Measurements from ENCODE around the gene FAM83B. TPM values are rescaled to one million over a fixed set of nuclear protein-coding genes. Genes with fewer than 3 reads are reported as not detected.

Gene FAM83B
- total RNA-seq, 1 donor from 2014 or later: not detected

DNA sequence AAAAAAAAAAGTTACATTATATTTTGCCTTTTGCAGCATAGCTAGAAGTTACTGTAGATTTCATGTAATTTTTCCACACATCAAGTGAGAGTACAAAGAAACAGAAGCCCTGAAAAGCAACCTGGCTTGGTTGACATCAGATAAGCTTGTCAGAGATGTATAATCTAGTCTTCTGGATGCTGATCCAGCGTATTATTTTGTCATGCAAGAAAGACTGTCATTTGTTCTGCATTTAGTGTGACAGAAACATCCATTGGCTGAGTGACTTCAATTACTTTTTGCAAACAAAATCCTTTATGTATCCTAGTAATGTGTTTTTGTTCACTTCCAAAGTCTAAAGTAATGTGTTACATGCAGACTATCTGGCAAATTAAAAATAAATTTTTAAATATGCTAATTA is 75.3 kb downstream of the FAM83B start:
- no peaks in the 10 kb centered on the region for H3K27me3 Mint-ChIP-seq (ENCODE audit: unreplicated experiment)
- no peak overlapping the region for H3K4me3 Mint-ChIP-seq (ENCODE audit: unreplicated experiment)
- H3K36me3 Mint-ChIP-seq (ENCODE audit: unreplicated experiment): no peaks in the 10 kb centered on the region
- no peak for DNase-seq
- H3K9me3 Mint-ChIP-seq (ENCODE audit: unreplicated experiment): no peaks in the 10 kb centered on the region
- no peaks in the 10 kb centered on the region for H3K4me1 Mint-ChIP-seq (ENCODE audit: low read depth, unreplicated experiment)
- H3K27ac Mint-ChIP-seq (ENCODE audit: unreplicated experiment): no peak overlapping the region
- TF ChIP-seq, protein P1, sequence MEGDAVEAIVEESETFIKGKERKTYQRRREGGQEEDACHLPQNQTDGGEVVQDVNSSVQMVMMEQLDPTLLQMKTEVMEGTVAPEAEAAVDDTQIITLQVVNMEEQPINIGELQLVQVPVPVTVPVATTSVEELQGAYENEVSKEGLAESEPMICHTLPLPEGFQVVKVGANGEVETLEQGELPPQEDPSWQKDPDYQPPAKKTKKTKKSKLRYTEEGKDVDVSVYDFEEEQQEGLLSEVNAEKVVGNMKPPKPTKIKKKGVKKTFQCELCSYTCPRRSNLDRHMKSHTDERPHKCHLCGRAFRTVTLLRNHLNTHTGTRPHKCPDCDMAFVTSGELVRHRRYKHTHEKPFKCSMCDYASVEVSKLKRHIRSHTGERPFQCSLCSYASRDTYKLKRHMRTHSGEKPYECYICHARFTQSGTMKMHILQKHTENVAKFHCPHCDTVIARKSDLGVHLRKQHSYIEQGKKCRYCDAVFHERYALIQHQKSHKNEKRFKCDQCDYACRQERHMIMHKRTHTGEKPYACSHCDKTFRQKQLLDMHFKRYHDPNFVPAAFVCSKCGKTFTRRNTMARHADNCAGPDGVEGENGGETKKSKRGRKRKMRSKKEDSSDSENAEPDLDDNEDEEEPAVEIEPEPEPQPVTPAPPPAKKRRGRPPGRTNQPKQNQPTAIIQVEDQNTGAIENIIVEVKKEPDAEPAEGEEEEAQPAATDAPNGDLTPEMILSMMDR (IDR thresholded peaks at IDR 0.05; ENCODE audit: partially characterized antibody, unreplicated experiment): no peak

DNA sequence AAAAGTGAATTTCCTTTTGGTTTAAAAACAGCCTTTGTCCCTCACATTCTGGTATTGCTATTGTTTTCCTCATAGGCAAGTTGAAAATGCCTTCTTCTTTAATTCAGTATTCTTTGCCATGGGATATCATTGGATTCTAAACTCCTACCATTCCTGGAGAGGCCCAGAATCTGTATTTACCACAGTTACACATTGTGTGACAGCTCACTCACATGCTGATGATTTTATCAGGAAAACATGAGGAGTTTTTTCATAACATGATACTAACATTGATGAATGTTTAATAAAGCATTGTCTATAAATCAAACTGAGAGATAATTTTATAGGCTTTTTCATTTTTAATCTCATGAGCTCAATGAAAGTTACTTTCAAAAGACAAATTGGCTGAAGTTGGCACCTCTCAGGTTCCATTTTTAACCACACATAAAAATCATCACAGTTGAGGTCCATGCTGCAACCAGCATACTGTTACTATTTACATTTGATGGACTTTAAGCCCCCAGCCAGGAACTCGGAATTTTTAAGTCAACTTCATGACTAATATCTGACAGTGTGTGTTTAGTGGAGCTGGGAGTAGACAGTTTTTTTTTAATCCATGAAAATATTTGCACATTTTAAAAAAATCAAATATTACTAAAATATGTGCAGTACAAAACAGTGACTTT is 82.8 kb downstream of the FAM83B start:
- Mint-ChIP-seq H3K4me1 (ENCODE audit: low read depth, unreplicated experiment) (no peaks in the 10 kb centered on the region), H3K36me3 (ENCODE audit: unreplicated experiment) (peaks cover 9% of the 10 kb centered on the region), H3K27ac (ENCODE audit: unreplicated experiment) (no peak overlapping the region), H3K9me3 (ENCODE audit: unreplicated experiment) (no peaks in the 10 kb centered on the region), H3K4me3 (ENCODE audit: unreplicated experiment) (no peak overlapping the region), H3K27me3 (ENCODE audit: unreplicated experiment) (no peaks in the 10 kb centered on the region)
- TF ChIP-seq, protein P1 (IDR thresholded peaks at IDR 0.05; ENCODE audit: partially characterized antibody, unreplicated experiment): no peak
- no peak for DNase-seq

DNA sequence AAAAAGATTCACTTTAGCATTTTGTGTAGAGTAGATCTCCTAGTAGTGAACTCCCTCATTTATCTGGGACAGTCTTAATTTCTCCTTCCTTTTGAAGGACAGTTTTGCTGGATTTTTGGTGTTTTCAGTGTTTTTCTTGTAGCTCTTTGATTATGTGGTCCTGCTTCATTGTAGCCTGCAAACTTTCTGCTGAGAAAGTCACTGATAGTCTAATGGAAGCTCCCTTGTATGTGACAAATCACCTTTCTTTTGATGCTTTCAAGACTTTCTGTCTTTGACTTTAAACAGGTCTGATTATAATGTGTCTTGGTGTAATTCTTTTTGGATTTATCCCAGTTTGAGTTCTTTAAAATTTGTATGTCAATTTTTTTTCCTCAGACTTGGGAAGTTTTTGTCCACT is 86.1 kb downstream of the FAM83B start:
- Mint-ChIP-seq H3K9me3 (ENCODE audit: unreplicated experiment) (no peaks in the 10 kb centered on the region), H3K4me1 (ENCODE audit: low read depth, unreplicated experiment) (no peaks in the 10 kb centered on the region), H3K4me3 (ENCODE audit: unreplicated experiment) (no peak overlapping the region), H3K27me3 (ENCODE audit: unreplicated experiment) (no peaks in the 10 kb centered on the region), H3K36me3 (ENCODE audit: unreplicated experiment) (peaks cover 9% of the 10 kb centered on the region), H3K27ac (ENCODE audit: unreplicated experiment) (no peak overlapping the region)
- TF ChIP-seq, protein P1 (IDR thresholded peaks at IDR 0.05; ENCODE audit: partially characterized antibody, unreplicated experiment): no peak
- DNase-seq: no peak

DNA sequence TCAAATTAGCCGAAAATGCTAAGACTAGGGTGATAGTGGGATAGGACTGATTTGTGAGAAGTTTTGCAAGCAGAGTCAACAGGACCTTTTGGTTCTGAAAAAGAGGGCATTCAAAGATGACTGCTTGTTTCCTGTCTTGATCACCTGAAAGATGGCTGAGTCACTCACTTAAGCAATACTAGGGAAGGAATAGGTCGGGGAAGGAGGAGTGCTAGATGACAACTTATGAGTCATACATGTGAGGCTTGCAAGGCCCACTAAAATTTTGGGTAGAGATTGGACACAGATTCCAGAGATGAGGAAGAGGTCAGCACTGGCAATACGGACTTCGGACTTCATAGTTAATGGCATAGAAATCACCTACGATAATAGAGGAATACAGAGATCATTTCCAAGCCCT is 89.2 kb downstream of the FAM83B start:
- Mint-ChIP-seq H3K4me1 (ENCODE audit: low read depth, unreplicated experiment) (no peaks in the 10 kb centered on the region), H3K27me3 (ENCODE audit: unreplicated experiment) (no peaks in the 10 kb centered on the region), H3K27ac (ENCODE audit: unreplicated experiment) (no peak overlapping the region), H3K4me3 (ENCODE audit: unreplicated experiment) (no peak overlapping the region), H3K9me3 (ENCODE audit: unreplicated experiment) (no peaks in the 10 kb centered on the region), H3K36me3 (ENCODE audit: unreplicated experiment) (peaks cover 9% of the 10 kb centered on the region)
- no peak for DNase-seq
- TF ChIP-seq, protein P1 (IDR thresholded peaks at IDR 0.05; ENCODE audit: partially characterized antibody, unreplicated experiment): no peak

DNA sequence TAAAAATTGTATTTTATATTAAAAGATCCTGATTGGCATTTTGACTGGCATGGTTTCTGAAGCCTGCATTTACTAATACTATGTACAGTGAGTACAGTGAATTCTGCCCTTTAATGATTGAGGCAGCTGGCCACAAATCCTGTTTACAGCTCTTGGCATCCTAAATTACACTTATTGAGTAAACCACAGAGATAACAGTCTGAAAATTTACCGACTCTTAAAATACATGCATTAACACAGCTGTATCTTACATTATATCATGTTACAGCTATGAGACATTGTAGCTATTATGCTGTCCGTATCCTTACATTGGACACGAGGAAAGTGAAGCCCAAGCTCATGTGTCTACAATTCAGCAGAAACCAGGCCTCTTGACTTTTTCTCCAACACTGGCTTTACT is 90.8 kb downstream of the FAM83B start:
- Mint-ChIP-seq H3K9me3 (ENCODE audit: unreplicated experiment) (no peaks in the 10 kb centered on the region), H3K27me3 (ENCODE audit: unreplicated experiment) (no peaks in the 10 kb centered on the region), H3K36me3 (ENCODE audit: unreplicated experiment) (peaks cover 8% of the 10 kb centered on the region), H3K4me1 (ENCODE audit: low read depth, unreplicated experiment) (no peaks in the 10 kb centered on the region), H3K27ac (ENCODE audit: unreplicated experiment) (no peak overlapping the region), H3K4me3 (ENCODE audit: unreplicated experiment) (no peak overlapping the region)
- DNase-seq: no peak
- TF ChIP-seq, protein P1 (IDR thresholded peaks at IDR 0.05; ENCODE audit: partially characterized antibody, unreplicated experiment): no peak
